Gastroesophageal sphincter (tissue), 3 donors: ENCODE results near the gene MAGI3.
"Not testable (repeated sequence)": the region's sequence is repeated elsewhere in the genome, so short reads cannot be mapped to it uniquely, and the experiment has no call there.

ENCODE experiments used
- CTCF ChIP-seq, 4 experiments: fragments of 200-600 bp in 2 of 4; fragments of 450-650 bp in 2 of 4; sonication (generic) in 1 of 4; IDR thresholded peaks; one replicate each; pipeline ENCODE4 v1.5.1; 2017 to 2019; ENCODE audit warnings: antibody characterized with exemption in 4 of 4, mild to moderate bottlenecking in 2 of 4, moderate library complexity in 2 of 4
- EP300 ChIP-seq: sonication (generic); formaldehyde crosslinking; IDR thresholded peaks from one replicate; pipeline ENCODE4 v1.6.1; 2017; ENCODE audit warnings: antibody characterized with exemption, mild to moderate bottlenecking
- POLR2AphosphoS5 ChIP-seq: sonication (generic); formaldehyde crosslinking; IDR thresholded peaks from one replicate; pipeline ENCODE4 v1.6.1; 2017; ENCODE audit warnings: antibody characterized with exemption

- not testable (repeated sequence) for TF ChIP-seq CTCF (IDR thresholded peaks at IDR 0.05); EP300; POLR2AphosphoS5
Measured at GRCh38 chr1:113604466-113604865, 214.2 kb downstream of the MAGI3 start.
